Loucy (cell line): ENCODE measurements around the gene TMEM131.

Source experiments
- CTCF ChIP-seq: fragments of 200-600 bp; sonication (generic); conservative IDR thresholded peaks from 2 replicates; pipeline ENCODE4 v1.5.1; 2014; ENCODE audit warnings: mild to moderate bottlenecking, antibody characterized with exemption, low read length
- EZH2phosphoT487 ChIP-seq: fragments of 200-600 bp; IDR thresholded peaks from 2 replicates; pipeline ENCODE4 v1.6.1; 2018; ENCODE audit warnings: antibody characterized with exemption, mild to moderate bottlenecking, moderate library complexity, borderline replicate concordance

- TF ChIP-seq CTCF (no peak), EZH2phosphoT487 (no peak)
These were observed 42.1 kb upstream of the TMEM131 start for GRCh38 chr2:98037666-98038336.
